Caco-2 (cell line): ENCODE measurements around the gene CLSTN2. TPM values are rescaled to one million over a fixed set of nuclear protein-coding genes. Genes with fewer than 3 reads are reported as not detected.

ENCODE experiments used
- BruUV-seq: library from RNA; stranded (reverse); fragments of 400-500 nt; replicated peaks from 2 replicates; lab custom pipeline; 2021; lab: Mats Ljungman, UMichigan
- CTCF ChIA-PET: fragments of 300-600 bp; sonication (Branson Sonifier 250); formaldehyde crosslinking; loops from one replicate; lab custom pipeline; 2022; ENCODE audit warnings: antibody characterized with exemption; lab: Charles Lee
- POLR2A ChIA-PET: fragments of 300-600 bp; sonication (Branson Sonifier 250); formaldehyde crosslinking; loops from one replicate; lab custom pipeline; 2022; ENCODE audit warnings: antibody characterized with exemption; lab: Charles Lee
- DNase-seq, 2 experiments: peaks; one replicate each; pipeline versions ENCODE4 v3.0.0 to v3.0.0-alpha.2; 2020 to 2022
- H3K27me3 ChIP-seq: replicated peaks from 2 replicates; pipeline ENCODE4 v1.6.0; 2011; ENCODE audit warnings: low read length; ENCODE audit not compliant: control insufficient read depth, insufficient read depth
- H3K36me3 ChIP-seq: 2 replicates; pipeline ENCODE4 v1.5.1; 2011; ENCODE audit warnings: low read length; ENCODE audit not compliant: control insufficient read depth, insufficient read depth
- H3K4me1 ChIP-seq: fragments of 250-450 bp; sonication (Bioruptor Pico); 2 replicates; pipeline ENCODE4 v1.5.1; 2020; ENCODE audit warnings: mild to moderate bottlenecking
- H3K4me3 ChIP-seq: 2 replicates; pipeline ENCODE4 v1.5.1; 2011; ENCODE audit warnings: low read depth, mild to moderate bottlenecking, control low read depth, low read length
- H3K9me3 ChIP-seq: fragments of 250-450 bp; sonication (Bioruptor Pico); 2 replicates; pipeline ENCODE4 v1.5.1; 2020; ENCODE audit warnings: mild to moderate bottlenecking, moderate library complexity
- H3K27ac Mint-ChIP-seq: one replicate; pipeline ENCODE4 v1.8.0; 2022; ENCODE audit warnings: mixed read lengths; ENCODE audit not compliant: unreplicated experiment
- H3K27me3 Mint-ChIP-seq: one replicate; pipeline ENCODE4 v1.8.0; 2022; ENCODE audit warnings: mixed read lengths; ENCODE audit not compliant: insufficient read depth, unreplicated experiment
- H3K36me3 Mint-ChIP-seq: one replicate; pipeline ENCODE4 v1.8.0; 2022; ENCODE audit warnings: mild to moderate bottlenecking, mixed read lengths; ENCODE audit not compliant: insufficient read depth, unreplicated experiment
- H3K4me1 Mint-ChIP-seq: one replicate; pipeline ENCODE4 v1.8.0; 2022; ENCODE audit warnings: low read depth, mixed read lengths; ENCODE audit not compliant: unreplicated experiment
- H3K4me3 Mint-ChIP-seq: one replicate; pipeline ENCODE4 v1.8.0; 2022; ENCODE audit warnings: mild to moderate bottlenecking, moderate library complexity, mixed read lengths; ENCODE audit not compliant: unreplicated experiment
- H3K9me3 Mint-ChIP-seq: one replicate; pipeline ENCODE4 v1.8.0; 2022; ENCODE audit warnings: mixed read lengths; ENCODE audit not compliant: unreplicated experiment
- CTCF ChIP-seq, 2 experiments: fragments of 200-600 bp in 1 of 2; IDR thresholded peaks; 1 replicate in 1 of 2; 2 replicates in 1 of 2; pipeline versions ENCODE4 v1.5.1 to v1.8.0; 2011 to 2022; ENCODE audit warnings: antibody characterized with exemption in 1 of 2, control low read depth in 1 of 2, inconsistent platforms in 1 of 2, low read depth in 1 of 2, low read length in 1 of 2, mild to moderate bottlenecking in 1 of 2, moderate library complexity in 1 of 2; ENCODE audit not compliant: insufficient read depth in 1 of 2, severe bottlenecking in 1 of 2, unreplicated experiment in 1 of 2
- intact Hi-C: fragments of 100-400 bp; cut with micrococcal nuclease; formaldehyde crosslinking; loops from one replicate; pipeline ENCODE4 v1.10.0; 2022; ENCODE audit not compliant: unreplicated experiment
- total RNA-seq: library from RNA; stranded (reverse); gene quantifications from 2 replicates; pipeline ENCODE4 v1.2.3, GENCODE V29; 2022

CLSTN2 gene
- total RNA-seq, 1 experiment from 2014 or later: 26.1 TPM

GRCh38 chr3:139974809-139975425 is 39.9 kb downstream of the CLSTN2 start:
- TF ChIP-seq CTCF (IDR thresholded peaks at IDR 0.05; ENCODE audit: insufficient read depth in 1 of 2, low read depth in 1 of 2, low read length in 1 of 2, severe bottlenecking in 1 of 2, unreplicated experiment in 1 of 2): no peak
- Mint-ChIP-seq H3K27ac (no peak overlapping the region), H3K36me3 (no peaks in the 10 kb centered on the region), H3K9me3 (no peaks in the 10 kb centered on the region), H3K27me3 (no peaks in the 10 kb centered on the region), H3K4me1 (no peaks in the 10 kb centered on the region), H3K4me3 (no peak overlapping the region)
- ChIA-PET CTCF (no interaction called here), POLR2A (no interaction called here)
- Histone ChIP-seq H3K27me3 (no peaks in the 10 kb centered on the region), H3K36me3 (no peaks in the 10 kb centered on the region), H3K4me3 (no peak overlapping the region), H3K4me1 (no peaks in the 10 kb centered on the region), H3K9me3 (no peaks in the 10 kb centered on the region)
- no peak for DNase-seq
- BruUV-seq: no TSS peak
- intact Hi-C loops: no loop called here

- no peak for TF ChIP-seq CTCF (IDR thresholded peaks at IDR 0.05; ENCODE audit: insufficient read depth in 1 of 2, low read depth in 1 of 2, low read length in 1 of 2, severe bottlenecking in 1 of 2, unreplicated experiment in 1 of 2)
These were observed 40.8 kb downstream of the CLSTN2 start for GRCh38 chr3:139975594-139976365.

GRCh38 chr3:139978966-139979365 is 44.0 kb downstream of the CLSTN2 start:
- CTCF ChIA-PET: no interaction called here
- POLR2A ChIA-PET: interaction anchor here (0.6 kb wide), 1 partner anchor 340 kb away, joined by 3 read pairs; no protein-coding TSS in a partner anchor
- H3K36me3 ChIP-seq: no peaks in the 10 kb centered on the region
- H3K9me3 Mint-ChIP-seq: no peaks in the 10 kb centered on the region
- H3K4me1 Mint-ChIP-seq: no peaks in the 10 kb centered on the region
- H3K36me3 Mint-ChIP-seq: no peaks in the 10 kb centered on the region
- no peak overlapping the region for H3K4me3 ChIP-seq
- no peak overlapping the region for H3K27ac Mint-ChIP-seq
- H3K27me3 ChIP-seq: no peaks in the 10 kb centered on the region
- no TSS peak for BruUV-seq
- no peak for DNase-seq
- TF ChIP-seq CTCF (IDR thresholded peaks at IDR 0.05; ENCODE audit: insufficient read depth in 1 of 2, low read depth in 1 of 2, low read length in 1 of 2, severe bottlenecking in 1 of 2, unreplicated experiment in 1 of 2): no peak
- H3K9me3 ChIP-seq: no peaks in the 10 kb centered on the region
- intact Hi-C loops: no loop called here
- H3K4me3 Mint-ChIP-seq: no peak overlapping the region
- H3K27me3 Mint-ChIP-seq: no peaks in the 10 kb centered on the region
- no peaks in the 10 kb centered on the region for H3K4me1 ChIP-seq

More at GRCh38 chr3:139975594-139976365, 40.8 kb downstream of the CLSTN2 start:
- DNase-seq: no peak
- ChIA-PET POLR2A (no interaction called here), CTCF (interaction anchor here (0.6 kb wide), 1 partner anchor 41 kb away, joined by 5 read pairs; the partner anchor contains the start of gene CLSTN2)
- H3K9me3 ChIP-seq: no peaks in the 10 kb centered on the region
- H3K36me3 ChIP-seq: no peaks in the 10 kb centered on the region
- H3K4me3 ChIP-seq: no peak overlapping the region
- H3K27me3 ChIP-seq: no peaks in the 10 kb centered on the region
- no peak overlapping the region for H3K27ac Mint-ChIP-seq
- H3K4me1 ChIP-seq: no peaks in the 10 kb centered on the region
- no peaks in the 10 kb centered on the region for H3K27me3 Mint-ChIP-seq
- H3K4me3 Mint-ChIP-seq: no peak overlapping the region
- H3K4me1 Mint-ChIP-seq: no peaks in the 10 kb centered on the region
- intact Hi-C loops: no loop called here
- H3K9me3 Mint-ChIP-seq: no peaks in the 10 kb centered on the region
- BruUV-seq: no TSS peak
- no peaks in the 10 kb centered on the region for H3K36me3 Mint-ChIP-seq
